Ecto neural progenitor cell (in vitro differentiated cells): ENCODE results near the gene VPS8.
"Not testable (repeated sequence)": the region's sequence is repeated elsewhere in the genome, so short reads cannot be mapped to it uniquely, and the experiment has no call there.

Experiments used
- DNase-seq: peaks from one replicate; pipeline ENCODE4 v3.0.0-alpha.2; 2018; ENCODE audit warnings: low spot score

VPS8 gene

DNA sequence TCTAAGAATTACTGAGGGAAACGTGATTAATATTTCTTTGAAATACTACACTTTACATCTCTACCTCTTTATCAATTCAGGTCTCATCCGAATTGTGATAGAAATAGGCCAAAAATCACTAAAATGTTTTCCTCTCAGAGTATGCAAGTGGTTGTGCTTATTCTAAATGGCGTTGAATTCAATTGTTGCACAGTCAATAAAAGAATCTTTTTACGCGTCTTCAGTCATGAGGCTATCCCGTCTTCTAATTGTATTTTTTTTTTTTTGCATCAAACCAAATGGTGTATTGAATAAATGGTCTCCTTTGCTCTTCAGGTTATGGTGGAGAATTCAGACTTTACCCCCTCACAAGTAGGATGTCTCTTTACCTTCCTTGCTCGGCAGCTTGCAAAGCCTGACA lies 112.6 kb downstream of the VPS8 start:
- DNase-seq, result no peak

GRCh38 chr3:184927796-184928315 lies 115.9 kb downstream of the VPS8 start:
- DNase-seq, result no peak

- DNase-seq, result no peak
Measured at GRCh38 chr3:184932777-184933176, 120.8 kb downstream of the VPS8 start.

DNA sequence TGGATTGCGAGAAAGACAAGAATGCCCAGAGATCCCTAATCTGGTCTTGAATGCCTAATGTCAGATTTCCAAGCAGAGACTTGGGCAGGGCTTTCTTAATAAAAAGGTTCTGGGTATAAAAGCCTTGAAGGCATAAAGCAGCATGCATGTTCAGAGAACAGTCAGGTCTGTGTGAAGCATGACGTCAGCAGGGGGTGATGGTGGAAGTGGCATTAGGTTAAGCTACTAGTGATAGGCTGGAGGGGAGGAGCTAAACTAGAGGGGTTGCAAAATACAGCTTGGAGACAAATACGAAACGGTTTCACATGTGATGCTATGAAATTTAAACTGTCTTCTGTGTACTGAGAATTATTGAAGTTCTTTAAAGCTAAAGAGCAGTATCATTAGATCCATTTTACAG lies 125.6 kb downstream of the VPS8 start:
- no peak for DNase-seq

- DNase-seq, result no peak
Measured at GRCh38 chr3:184941408-184941807, 129.4 kb downstream of the VPS8 start.

GRCh38 chr3:184942735-184943134 lies 130.8 kb downstream of the VPS8 start:
- no peak for DNase-seq

DNA sequence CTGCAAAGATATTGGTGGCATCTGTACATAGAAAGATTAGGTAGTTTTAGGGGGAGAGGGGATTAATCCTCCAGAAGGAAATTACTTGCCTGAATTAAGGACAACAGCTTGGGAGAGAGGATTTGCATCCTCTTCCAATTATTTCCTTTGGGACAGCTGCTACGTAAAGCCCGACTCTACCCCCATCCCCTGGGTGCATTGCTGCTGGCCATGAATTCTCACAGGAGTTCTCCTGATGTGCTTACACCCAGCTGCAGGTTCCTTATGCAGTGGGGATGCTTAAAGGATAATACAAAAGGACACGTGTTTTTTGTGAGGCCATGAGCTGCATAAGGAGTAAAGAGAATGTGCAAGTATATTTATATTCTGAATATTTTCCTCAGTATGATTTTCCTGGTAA lies 132.3 kb downstream of the VPS8 start:
- DNase-seq, result no peak

DNA sequence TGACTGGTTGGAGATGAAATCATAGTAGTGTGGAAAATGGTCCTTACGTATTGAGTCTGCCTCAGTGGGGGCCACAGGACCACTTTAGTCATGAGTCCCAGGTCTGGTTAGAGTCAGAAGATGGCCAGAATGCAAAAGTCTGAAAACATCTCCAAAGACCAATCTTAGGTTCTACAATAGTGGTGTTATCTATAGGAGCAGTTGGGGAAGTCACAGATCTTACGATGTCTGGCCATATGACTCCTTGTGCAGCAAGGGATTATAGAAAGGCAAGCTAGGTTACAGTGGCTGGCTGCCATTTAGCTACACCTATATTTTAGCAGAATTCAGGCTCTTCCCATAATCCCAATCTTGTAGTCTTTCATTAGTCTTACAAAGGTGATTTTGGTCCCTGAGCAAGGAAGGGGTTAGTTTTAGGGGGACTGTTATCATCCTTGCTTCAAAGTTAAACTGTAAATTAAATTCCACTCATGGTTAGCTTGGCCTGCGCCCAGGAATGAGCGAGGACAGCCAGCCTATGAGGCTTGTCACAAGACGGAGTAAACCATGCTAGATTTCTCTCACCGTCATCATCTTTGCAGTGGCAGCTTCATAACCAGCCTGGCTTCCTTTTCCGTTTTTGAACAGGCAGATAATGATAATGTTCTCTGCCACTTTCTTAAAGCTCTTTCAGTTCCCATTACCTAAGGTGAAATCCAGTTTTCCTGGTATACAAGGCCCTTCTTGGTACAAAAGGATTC lies 134.1 kb downstream of the VPS8 start:
- no peak for DNase-seq

DNA sequence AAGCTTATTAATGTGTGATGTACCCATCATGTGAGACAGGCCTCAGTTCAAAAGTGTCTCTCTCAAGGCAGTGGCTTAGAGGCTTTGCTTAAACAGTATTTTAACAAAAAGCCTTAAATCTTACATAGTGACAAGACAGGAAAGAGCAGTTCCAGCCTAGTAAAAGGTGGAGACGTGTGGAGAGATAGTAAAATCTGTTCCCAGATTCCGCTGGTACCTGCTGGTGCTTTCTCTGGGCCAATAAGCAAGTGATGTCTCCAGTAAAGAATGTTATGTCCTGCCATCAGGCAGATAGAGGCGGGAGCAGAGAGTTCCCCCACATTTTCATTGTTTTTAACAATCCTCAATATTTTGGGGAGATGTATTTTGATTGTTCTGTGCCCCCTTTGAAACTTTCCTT lies 135.0 kb downstream of the VPS8 start:
- no peak for DNase-seq

DNA sequence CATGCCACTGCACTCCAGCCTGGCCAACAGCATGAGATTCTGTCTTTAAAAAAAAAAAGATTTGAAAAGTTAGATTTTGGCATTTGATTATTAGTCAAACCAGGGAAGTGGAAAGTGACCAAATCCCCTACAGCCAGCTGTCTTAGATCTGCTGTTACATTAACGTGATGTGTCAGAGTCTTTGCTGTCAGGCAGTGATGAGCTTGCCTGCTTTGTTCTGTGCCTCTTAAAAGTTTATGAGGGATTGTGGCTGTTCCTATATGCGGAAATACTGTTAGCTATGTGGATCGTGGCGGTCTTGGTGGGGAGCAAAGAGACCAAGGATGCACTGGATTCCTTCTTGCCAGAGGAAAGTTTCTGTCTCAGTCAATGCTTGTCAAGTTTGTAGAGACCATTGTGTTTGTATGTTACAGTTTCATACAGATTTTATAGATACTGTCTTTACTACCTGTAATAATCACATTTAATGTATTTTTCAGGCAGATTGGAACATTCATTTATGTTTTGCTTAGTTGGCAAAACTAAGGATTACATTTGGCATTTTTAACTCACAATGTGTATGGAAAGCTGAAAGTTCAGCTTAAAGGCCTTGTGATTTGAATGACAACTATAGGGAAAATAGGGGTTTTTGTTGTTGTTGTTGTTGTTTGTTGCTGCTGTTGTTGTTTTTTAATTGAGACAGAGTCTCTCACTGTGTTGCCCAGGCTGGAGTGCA lies 137.4 kb downstream of the VPS8 start:
- no peak for DNase-seq

DNA sequence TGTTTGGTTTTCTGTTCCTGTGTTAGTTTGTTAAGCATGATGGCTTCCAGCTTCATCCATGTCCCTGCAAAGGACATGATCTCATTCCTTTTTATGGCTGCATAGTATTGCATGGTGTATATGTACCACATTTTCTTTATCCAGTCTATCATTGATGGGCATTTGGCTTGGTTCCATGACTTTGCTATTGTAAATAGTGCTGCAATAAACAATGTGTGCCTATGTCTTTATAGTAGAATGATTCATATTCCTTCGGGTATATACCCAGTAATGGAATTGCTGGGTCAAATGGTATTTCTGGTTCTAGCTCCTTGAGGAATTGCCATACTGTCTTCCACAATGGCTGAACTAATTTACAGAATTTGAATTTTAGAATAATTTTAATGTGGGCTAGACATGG lies 138.8 kb downstream of the VPS8 start:
- not testable (repeated sequence) for DNase-seq

- no peak for DNase-seq
Measured at GRCh38 chr3:184952671-184953070, 140.7 kb downstream of the VPS8 start.

GRCh38 chr3:184953401-184953800 lies 141.4 kb downstream of the VPS8 start:
- no peak for DNase-seq

DNA sequence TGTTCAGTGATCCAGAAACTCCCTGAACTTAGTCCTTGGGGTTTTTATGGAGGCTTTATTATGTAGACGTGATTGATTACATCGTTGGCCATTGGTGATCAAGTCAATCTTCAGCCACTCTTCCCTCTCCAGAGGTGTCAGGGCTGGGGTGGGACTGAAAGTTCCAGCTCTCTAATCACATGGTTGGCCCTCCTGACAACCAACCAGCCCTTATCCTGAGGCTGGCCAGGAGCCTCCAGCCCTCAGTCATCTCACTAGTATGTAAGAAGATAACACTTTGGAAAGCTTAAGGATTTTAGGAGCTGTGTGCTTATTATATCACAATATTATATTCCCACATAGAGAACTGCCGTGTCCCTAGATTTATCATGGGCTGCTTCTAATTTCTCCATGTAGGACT lies 142.3 kb downstream of the VPS8 start:
- no peak for DNase-seq

GRCh38 chr3:184954851-184955250 lies 142.9 kb downstream of the VPS8 start:
- DNase-seq, result not testable (repeated sequence)

- no peak for DNase-seq
Measured at GRCh38 chr3:184965639-184966430, 153.9 kb downstream of the VPS8 start.

DNA sequence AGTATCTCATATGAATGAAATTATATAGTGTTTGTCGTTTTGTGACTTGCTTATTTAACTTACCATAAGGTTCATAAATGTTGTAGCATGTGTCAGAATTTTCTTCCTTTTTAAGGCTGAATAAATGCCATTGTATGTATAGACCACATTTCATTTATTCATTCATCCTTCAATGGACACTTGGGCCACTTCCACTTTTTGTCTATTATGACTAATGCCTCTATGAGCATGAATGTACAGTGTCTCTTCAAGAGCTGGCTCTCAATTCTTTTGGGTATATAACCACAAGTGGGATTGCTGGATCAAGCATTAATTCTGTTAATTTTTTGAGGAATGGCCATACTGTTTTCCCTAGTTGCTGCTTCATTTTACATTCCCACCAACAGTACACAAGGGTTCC lies 156.1 kb downstream of the VPS8 start:
- no peak for DNase-seq

- DNase-seq, result no peak
Measured at GRCh38 chr3:184970186-184970585, 158.2 kb downstream of the VPS8 start.

DNA sequence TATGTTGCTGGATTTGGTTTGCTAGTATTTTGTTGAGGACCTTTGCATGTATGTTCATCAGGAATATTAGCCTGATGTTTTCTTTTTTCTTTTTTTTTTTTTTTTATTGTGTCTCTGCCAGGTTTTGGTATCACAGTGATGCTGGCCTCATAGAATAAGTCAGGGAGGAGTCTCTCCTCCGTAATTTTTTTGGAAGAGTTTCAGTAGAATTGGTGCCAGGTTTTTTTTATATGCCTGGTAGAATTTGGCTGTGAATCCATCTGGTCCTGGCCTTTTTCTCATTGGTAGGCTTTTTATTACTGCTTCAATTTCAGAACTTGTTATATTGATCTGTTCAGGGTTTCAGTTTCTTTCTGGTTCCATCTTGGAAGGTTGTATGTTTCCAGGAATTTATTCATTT lies 165.8 kb downstream of the VPS8 start:
- DNase-seq, result no peak

GRCh38 chr3:184981071-184981470 lies 169.1 kb downstream of the VPS8 start:
- no peak for DNase-seq

DNA sequence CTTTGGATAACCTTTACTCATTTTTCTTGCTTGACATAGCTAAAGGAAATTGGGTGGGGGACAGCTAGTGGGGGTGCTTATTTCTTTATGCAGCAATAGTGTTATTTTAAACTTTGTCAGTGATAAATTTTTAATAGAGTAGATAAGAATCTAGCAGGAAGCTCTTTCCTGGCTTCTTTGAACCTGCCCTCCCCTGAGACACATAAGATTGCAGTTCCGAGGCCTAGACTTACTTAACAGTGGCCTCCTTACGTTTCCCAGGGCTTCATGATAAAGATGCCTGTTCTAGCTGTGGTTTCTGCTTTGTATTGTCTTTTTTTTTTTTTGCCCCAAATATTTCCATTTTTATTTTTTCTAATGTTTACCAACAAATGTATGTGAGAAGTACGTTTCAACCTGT lies 170.1 kb downstream of the VPS8 start:
- no peak for DNase-seq

- DNase-seq, result no peak
Measured at GRCh38 chr3:184985586-184985985, 173.6 kb downstream of the VPS8 start.
